WTC11 (cell line): Measurements from ENCODE around the gene GNAZ.

ENCODE experiments used
- E2F4 ChIP-seq: sonication (generic); formaldehyde crosslinking; IDR thresholded peaks from 2 replicates; pipeline ENCODE4 v1.8.1; 2022; ENCODE audit warnings: low read depth, mild to moderate bottlenecking, moderate library complexity, missing genetic modification reagents, borderline replicate concordance
- FOXJ3 ChIP-seq: sonication (generic); formaldehyde crosslinking; IDR thresholded peaks from 2 replicates; pipeline ENCODE4 v1.9.0; 2021; ENCODE audit warnings: missing genetic modification reagents, mild to moderate bottlenecking, borderline replicate concordance
- HMGXB4 ChIP-seq: sonication (generic); formaldehyde crosslinking; IDR thresholded peaks from 2 replicates; pipeline ENCODE4 v1.8.1; 2023; ENCODE audit warnings: mild to moderate bottlenecking, moderate library complexity, missing genetic modification reagents
- NFE2L1 ChIP-seq: sonication (generic); formaldehyde crosslinking; IDR thresholded peaks from 2 replicates; pipeline ENCODE4 v1.8.1; 2023; ENCODE audit warnings: missing genetic modification reagents
- NR1H2 ChIP-seq: sonication (generic); formaldehyde crosslinking; IDR thresholded peaks from 2 replicates; pipeline ENCODE4 v1.9.0; 2021; ENCODE audit warnings: mild to moderate bottlenecking, moderate library complexity, missing genetic modification reagents
- NR2C2 ChIP-seq: sonication (generic); formaldehyde crosslinking; IDR thresholded peaks from 2 replicates; pipeline ENCODE4 v1.8.0; 2022; ENCODE audit warnings: mild to moderate bottlenecking, missing genetic modification reagents
- SP1 ChIP-seq: sonication (generic); formaldehyde crosslinking; conservative IDR thresholded peaks from 2 replicates; pipeline ENCODE4 v1.8.1; 2022; ENCODE audit warnings: missing genetic modification reagents
- USF1 ChIP-seq: sonication (generic); formaldehyde crosslinking; IDR thresholded peaks from 2 replicates; pipeline ENCODE4 v1.8.0; 2022; ENCODE audit warnings: mild to moderate bottlenecking, missing genetic modification reagents
- ZBTB21 ChIP-seq: sonication (generic); formaldehyde crosslinking; IDR thresholded peaks from 2 replicates; pipeline ENCODE4 v1.8.1; 2023; ENCODE audit warnings: mild to moderate bottlenecking, missing genetic modification reagents, borderline replicate concordance
- ZNF281 ChIP-seq: sonication (generic); formaldehyde crosslinking; IDR thresholded peaks from 2 replicates; pipeline ENCODE4 v1.8.0; 2023; ENCODE audit warnings: mild to moderate bottlenecking, missing genetic modification reagents
- ZNF396 ChIP-seq: fragments of 250-450 bp; sonication (Bioruptor Pico); IDR thresholded peaks from 2 replicates; pipeline ENCODE4 v1.8.0; 2021; ENCODE audit warnings: mild to moderate bottlenecking, moderate library complexity, borderline replicate concordance
- TF ChIP-seq, protein P1 (sequence below): fragments of 200-600 bp; IDR thresholded peaks from 2 replicates; pipeline ENCODE4 v1.8.0; 2022; ENCODE audit warnings: antibody characterized with exemption
- TF ChIP-seq, protein P2 (sequence below): sonication (generic); formaldehyde crosslinking; IDR thresholded peaks from 2 replicates; pipeline ENCODE4 v1.8.1; 2023; ENCODE audit warnings: mild to moderate bottlenecking, missing genetic modification reagents, moderate library complexity

- TF ChIP-seq ZBTB21 (no peak), HMGXB4 (no peak), NR1H2 (no peak), SP1 (no peak), FOXJ3 (CRISPR knock-in tag) (no peak), USF1 (CRISPR knock-in tag) (no peak), NR2C2 (CRISPR knock-in tag) (no peak), ZNF281 (CRISPR knock-in tag) (no peak), NFE2L1 (CRISPR knock-in tag) (no peak), ZNF396 (CRISPR knock-in tag) (no peak), E2F4 (CRISPR knock-in tag) (no peak)
- TF ChIP-seq, protein P1, sequence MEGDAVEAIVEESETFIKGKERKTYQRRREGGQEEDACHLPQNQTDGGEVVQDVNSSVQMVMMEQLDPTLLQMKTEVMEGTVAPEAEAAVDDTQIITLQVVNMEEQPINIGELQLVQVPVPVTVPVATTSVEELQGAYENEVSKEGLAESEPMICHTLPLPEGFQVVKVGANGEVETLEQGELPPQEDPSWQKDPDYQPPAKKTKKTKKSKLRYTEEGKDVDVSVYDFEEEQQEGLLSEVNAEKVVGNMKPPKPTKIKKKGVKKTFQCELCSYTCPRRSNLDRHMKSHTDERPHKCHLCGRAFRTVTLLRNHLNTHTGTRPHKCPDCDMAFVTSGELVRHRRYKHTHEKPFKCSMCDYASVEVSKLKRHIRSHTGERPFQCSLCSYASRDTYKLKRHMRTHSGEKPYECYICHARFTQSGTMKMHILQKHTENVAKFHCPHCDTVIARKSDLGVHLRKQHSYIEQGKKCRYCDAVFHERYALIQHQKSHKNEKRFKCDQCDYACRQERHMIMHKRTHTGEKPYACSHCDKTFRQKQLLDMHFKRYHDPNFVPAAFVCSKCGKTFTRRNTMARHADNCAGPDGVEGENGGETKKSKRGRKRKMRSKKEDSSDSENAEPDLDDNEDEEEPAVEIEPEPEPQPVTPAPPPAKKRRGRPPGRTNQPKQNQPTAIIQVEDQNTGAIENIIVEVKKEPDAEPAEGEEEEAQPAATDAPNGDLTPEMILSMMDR, result no peak
- TF ChIP-seq, protein P2, sequence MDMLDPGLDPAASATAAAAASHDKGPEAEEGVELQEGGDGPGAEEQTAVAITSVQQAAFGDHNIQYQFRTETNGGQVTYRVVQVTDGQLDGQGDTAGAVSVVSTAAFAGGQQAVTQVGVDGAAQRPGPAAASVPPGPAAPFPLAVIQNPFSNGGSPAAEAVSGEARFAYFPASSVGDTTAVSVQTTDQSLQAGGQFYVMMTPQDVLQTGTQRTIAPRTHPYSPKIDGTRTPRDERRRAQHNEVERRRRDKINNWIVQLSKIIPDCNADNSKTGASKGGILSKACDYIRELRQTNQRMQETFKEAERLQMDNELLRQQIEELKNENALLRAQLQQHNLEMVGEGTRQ, result no peak
Measured at GRCh38 chr22:23121000-23121421, 50.7 kb downstream of the GNAZ start.
